DLD1 (cell line): ENCODE results near the gene TK2.
"Not testable (repeated sequence)": the region's sequence is repeated elsewhere in the genome, so short reads cannot be mapped to it uniquely, and the experiment has no call there.

Source experiments
- in situ Hi-C: cut with HindIII; loops from 2 replicates; pipeline ENCODE4 v1.10.0; 2017; ENCODE audit warnings: low sequenced_read_pairs

TK2 gene

GRCh38 chr16:66549284-66550131, at the start of gene TK2:
TK2 (minus strand) TSS chr16:66550122; CDS start chr16:66550061, 61 bp downstream.
- in situ Hi-C loops, result no loop called here

DNA sequence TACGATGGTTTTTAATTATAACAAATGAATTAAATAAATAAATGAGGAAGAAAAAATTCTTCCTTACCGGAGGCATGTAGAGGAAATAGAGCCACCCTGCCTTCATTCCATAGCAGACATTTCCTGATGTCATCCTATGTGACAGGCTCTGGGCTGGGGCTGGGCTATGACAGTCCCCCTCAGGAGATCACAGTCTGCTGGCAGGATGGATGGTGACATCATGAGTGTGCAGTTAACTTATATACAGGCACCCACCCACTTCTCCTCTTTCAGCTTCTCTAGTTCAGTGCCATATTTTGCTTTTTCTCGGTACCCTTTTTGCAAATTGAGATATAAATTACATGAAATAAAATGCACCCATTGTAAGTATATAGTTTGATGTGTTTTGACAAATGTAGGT, 48.2 kb upstream of the TK2 start:
- in situ Hi-C loops, result no loop called here

- in situ Hi-C loops, result no loop called here
Observed at GRCh38 chr16:66596986-66597848, 47.3 kb upstream of the TK2 start.

GRCh38 chr16:66596559-66596958, 46.6 kb upstream of the TK2 start:
- in situ Hi-C loops, result not testable (repeated sequence)

DNA sequence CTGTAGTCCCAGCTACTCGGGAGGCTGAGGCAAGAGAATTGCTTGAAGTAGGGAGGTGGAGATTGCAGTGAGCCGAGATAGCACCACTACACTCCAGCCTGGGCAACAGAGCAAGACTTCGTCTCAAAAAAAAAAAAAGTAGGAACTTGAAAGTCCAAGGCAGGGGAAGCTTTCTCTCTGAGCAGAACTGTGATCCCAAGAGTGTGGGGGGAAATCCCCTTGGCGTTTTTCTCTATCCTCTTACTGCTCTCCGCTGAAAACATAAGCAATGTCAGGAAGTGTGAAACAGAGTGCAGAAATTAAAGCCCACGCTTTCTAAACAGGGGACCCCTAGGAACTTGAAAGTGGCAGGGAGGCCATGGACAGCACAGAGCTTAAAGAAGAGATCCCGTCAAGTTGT, 44.8 kb upstream of the TK2 start:
- in situ Hi-C loops, result no loop called here

- in situ Hi-C loops, result no loop called here
Observed at GRCh38 chr16:66592814-66593213, 42.9 kb upstream of the TK2 start.

GRCh38 chr16:66592241-66592640, 42.3 kb upstream of the TK2 start:
- in situ Hi-C loops, result no loop called here

- in situ Hi-C loops, result no loop called here
Observed at GRCh38 chr16:66591018-66591417, 41.1 kb upstream of the TK2 start.

- in situ Hi-C loops, result no loop called here
Observed at GRCh38 chr16:66590322-66590721, 40.4 kb upstream of the TK2 start.

- in situ Hi-C loops, result no loop called here
Observed at GRCh38 chr16:66588981-66589713, 39.2 kb upstream of the TK2 start.

- in situ Hi-C loops, result no loop called here
Observed at GRCh38 chr16:66587881-66588600, 38.1 kb upstream of the TK2 start.

DNA sequence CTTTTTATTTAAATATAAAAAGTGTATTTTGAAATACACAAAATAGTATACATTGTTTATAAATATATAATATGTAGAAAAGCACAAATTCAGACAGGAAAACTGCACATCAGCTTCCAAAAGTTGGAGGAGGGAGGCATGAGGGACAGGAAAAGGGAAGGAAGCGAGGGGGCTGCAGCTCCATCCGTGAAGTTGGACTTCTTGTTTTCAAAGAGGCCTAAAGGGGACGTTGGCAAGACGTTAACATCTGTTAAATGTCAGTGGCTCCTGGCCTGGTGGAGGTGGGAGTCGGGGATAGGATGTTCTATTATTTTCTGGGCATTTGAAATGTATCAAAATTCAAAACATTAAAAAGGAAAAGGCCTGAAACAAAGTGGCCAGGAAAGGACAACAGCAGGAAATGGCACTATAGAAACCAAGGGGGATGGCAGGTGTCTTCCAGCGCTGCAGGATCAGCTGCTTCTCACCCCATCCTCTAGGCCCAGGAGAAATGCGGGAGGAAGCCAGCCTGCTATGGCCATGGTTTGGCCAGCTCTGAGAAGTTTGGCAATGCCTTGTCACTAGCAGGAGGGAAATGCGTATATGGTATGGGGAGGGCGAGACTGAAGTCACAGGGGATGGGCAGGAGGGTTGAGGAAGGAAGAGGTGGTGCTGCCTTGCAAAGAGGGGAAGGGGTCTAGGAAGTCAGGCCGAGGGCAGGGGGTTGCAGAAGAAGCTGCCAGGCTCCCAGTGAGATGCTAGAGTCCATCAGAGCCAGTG, 35.7 kb upstream of the TK2 start:
- in situ Hi-C loops, result no loop called here

DNA sequence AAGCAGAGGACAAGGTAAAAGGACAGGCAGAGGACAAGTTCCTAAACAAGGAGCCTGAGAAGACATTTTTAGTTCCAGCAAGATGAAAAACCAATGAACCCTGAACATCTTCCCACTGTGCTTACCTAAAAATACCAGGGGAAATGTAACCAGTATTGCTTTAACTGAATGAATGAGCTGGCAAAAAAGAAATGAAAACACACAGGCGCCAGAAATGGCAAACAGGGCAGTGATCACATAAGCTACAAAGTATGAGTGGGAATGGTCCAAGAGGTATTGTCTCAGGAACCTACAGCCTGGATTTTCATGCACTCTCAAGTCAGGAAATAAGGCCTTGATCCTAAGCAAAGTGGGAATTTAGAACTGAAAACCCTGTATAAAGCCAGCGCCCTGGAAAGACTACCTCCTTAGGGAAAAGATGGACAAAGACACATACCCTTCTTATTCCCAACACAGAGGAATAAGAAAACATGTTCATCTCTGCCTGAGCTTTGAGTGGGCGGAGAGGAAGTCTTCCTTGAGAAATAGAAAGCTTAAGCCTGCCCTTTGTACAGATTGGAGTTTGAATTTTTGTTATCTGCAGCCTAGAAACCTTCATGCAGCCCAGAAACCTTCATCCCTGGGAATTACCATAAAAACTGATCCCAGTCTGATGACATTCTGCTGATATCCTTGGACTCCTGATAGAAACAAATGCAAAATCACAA, 31.5 kb upstream of the TK2 start:
- in situ Hi-C loops, result no loop called here

GRCh38 chr16:66580605-66581209, 30.8 kb upstream of the TK2 start:
- in situ Hi-C loops, result no loop called here

DNA sequence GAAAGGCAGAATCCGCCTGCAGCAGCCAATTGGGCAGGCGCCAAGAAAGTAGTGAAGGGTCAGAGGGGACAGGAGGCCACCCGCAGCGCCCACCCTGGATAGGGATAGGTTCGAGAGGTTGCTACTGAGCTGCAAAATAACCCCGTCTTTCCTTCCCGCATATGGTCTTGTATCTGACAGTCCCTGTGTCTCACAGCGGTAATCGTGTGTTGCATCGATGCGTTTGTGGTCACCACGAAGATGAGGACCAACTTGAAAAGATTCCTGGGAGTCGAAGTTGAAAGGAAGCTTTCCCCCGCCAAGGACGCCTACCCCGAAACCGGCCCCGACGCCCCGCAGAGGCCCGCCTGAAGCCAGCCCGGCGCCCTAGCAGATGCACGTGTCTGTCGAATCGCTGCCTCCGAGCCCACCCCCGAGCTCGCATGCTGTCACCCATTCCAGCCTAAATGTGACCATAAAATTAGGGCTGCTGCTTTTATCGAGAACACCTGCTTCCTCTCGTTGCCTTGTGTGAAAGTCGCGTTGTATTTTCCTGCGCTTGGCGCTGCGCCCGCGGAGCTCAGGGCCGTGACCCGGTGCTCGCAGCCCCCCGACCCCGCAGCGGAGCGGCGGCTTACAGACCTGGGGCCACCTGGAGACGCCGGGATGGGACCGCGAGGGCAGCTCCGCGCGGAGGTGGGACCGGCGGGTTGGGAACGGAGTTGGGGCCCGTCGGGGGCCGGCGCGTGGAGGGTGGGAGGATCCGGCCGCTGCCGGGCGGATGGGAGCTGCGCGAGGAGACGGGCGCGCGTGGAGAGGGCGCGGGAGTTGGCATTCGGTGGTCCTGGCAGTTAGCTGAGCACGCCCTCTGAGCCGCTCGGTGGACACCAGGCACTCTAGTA, 29.0 kb upstream of the TK2 start, which contains the start of gene CMTM2:
Gene CMTM2, plus strand, starts transcription at position 813 of the 881 bp plus-strand sequence. CDS start 145 bp downstream, outside the sequence.
- in situ Hi-C loops, result no loop called here

GRCh38 chr16:66576296-66576695, 26.4 kb upstream of the TK2 start:
- in situ Hi-C loops, result no loop called here

DNA sequence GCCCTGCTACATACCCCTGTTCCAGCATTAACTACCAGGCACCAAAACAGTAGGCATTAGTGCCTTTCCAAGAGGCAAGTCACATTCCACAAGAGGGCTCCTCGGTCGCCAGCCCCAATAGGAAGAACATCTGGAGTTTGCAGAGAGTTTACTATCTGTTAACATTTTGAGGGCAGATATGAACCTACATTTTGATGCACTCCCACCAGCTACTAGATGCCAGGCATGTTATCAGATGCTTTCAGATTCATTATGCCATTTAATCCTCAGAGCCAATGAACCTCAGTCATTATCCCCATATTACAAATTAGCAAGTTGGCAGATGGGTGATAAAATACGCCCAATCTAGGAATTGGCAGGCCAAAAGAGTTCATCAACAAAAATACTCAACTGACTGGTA, 25.1 kb upstream of the TK2 start:
- in situ Hi-C loops, result no loop called here

GRCh38 chr16:66574531-66574930, 24.6 kb upstream of the TK2 start:
- in situ Hi-C loops, result no loop called here
